ENCODE results near the gene NTRK2.
"Not testable (repeated sequence)": the region's sequence is repeated elsewhere in the genome, so short reads cannot be mapped to it uniquely, and the experiment has no call there.

Gene NTRK2

GRCh38 chr9:84858364-84858763 is 188.8 kb downstream of the NTRK2 start:
- DNase-seq = no peak

DNA sequence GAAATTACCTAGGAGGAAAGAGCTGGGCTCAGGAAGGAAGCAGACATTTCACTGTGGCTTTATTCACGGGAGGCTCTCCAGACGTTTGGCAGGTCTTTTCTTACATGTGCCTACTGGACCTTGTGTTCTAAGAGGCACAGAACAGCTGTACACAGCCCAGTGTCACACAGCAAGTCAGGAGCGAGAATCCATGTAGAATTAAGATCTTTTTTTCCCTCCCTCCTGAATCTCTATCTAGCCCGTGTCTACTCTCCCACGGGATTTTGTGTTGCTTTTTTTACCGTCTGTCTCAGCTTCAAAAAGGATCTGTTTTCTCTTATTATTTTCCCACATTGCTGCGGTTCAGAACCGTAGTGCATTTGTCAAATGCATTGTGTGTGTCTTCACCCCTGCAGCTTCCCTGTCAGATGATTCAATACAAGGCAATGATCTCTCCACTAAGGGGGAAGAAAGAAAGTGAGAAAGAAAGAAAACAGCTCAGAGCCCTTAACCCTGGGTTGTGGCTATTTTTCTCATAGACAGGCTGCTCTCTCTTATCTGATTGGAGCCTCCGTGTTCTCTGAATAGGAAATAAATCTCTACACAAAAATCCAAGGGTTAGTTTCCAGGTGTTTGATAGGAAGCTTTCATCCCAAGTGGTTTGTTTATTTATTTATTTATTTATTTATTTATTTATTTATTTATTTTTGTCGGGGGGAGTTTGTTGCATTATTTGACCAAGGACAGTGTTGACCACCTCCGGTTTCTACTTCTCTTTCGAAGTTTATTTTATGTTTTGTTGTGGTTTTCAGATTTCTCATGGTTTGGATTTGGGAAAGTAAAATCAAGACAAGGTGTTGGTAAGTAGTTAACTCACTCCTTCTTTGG is 191.0 kb downstream of the NTRK2 start:
- no peak for DNase-seq

- no peak for DNase-seq
Observed at GRCh38 chr9:84861455-84861854, 191.9 kb downstream of the NTRK2 start.

GRCh38 chr9:84862308-84862707 is 192.8 kb downstream of the NTRK2 start:
- DNase-seq = no peak

- DNase-seq = no peak
Observed at GRCh38 chr9:84862810-84863287, 193.3 kb downstream of the NTRK2 start.

- no peak for DNase-seq
Observed at GRCh38 chr9:84863372-84863771, 193.8 kb downstream of the NTRK2 start.

- no peak for DNase-seq
Observed at GRCh38 chr9:84866396-84867175, 197.1 kb downstream of the NTRK2 start.

GRCh38 chr9:84867186-84867585 is 197.7 kb downstream of the NTRK2 start:
- no peak for DNase-seq

GRCh38 chr9:84869091-84869490 is 199.6 kb downstream of the NTRK2 start:
- DNase-seq = no peak

DNA sequence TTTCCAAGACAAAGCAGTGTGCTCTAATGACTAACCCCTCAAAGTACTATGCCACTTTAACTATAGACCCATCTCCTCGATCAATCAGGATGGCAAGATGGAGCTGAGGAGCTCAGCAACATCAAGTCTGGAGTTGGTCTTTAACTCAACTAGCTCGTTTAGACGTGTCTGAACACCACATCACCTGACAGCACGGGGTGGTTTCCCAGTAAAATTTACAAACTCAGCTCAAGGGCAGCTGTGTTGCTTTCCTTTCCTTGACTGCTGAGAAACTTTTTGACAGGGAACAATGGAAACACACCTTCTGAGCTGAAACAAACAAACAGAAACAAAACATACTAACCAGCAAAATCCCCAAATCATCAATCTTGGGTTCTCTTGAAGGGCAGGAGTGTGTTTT is 202.5 kb downstream of the NTRK2 start:
- no peak for DNase-seq

DNA sequence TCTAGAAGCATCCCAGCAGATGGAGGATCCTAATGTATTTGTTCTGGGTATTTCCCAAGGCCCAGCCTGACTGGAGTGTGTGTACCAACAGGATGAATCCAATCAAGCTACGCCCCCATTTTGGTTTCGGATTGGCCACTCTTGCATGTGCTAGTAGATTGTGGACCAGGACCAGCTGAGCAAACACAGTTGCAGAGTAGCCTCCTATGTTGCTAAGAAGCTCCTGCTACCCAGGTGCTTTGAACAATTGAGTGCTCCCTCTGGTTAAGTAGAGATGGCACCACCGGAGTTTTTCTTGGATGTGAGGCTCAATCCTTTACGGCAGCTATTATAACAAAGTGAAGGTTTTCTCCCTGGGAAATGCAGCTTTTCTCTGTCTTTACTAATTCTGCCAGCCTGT is 204.5 kb downstream of the NTRK2 start:
- no peak for DNase-seq

- no peak for DNase-seq
Observed at GRCh38 chr9:84874596-84874995, 205.1 kb downstream of the NTRK2 start.

DNA sequence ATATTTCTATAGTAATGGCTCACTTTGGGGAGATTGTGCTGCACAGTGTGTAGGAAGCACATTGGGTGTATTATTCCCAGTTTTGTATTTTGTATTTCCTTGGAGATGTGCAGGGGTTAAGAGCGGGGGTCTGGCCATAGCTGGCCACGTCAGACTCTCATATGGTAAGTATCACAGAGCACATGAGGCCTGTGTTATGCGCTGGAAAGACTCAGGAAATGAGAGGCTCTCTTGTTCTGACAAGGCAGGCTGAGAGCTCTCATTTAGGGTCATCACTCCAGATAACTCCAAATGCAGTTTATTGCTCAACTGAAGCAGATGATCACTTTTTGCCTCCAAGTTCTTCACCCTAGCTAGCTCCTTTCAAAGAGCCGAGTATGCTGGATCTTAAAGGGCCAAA is 205.7 kb downstream of the NTRK2 start:
- DNase-seq = no peak

- DNase-seq = no peak
Observed at GRCh38 chr9:84879631-84880030, 210.1 kb downstream of the NTRK2 start.

DNA sequence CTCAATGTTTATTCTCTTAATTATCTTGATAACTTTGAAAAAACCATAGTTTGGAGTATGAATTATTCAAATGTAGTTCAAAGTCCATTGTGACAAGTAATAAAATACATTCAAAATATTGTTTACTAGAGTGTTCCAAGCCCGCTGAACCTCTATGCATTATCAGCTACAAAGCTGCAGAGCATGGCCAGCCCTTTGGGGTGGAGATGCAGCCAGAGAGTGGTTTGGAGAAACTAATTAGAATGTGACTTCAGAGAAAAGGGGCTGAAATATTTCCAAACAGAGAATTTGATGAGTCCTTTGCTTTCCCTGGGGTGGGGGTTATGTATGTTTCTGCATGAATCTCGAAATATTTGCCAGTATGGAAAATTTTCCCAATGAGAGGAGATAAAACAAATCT is 211.3 kb downstream of the NTRK2 start:
- no peak for DNase-seq

- DNase-seq = no peak
Observed at GRCh38 chr9:84886866-84887265, 217.3 kb downstream of the NTRK2 start.

GRCh38 chr9:84891924-84892323 is 222.4 kb downstream of the NTRK2 start:
- no peak for DNase-seq

GRCh38 chr9:84893419-84894128 is 224.0 kb downstream of the NTRK2 start:
- DNase-seq = no peak

GRCh38 chr9:84894859-84895258 is 225.3 kb downstream of the NTRK2 start:
- no peak for DNase-seq

GRCh38 chr9:84897362-84898094 is 228.0 kb downstream of the NTRK2 start:
- DNase-seq = no peak

DNA sequence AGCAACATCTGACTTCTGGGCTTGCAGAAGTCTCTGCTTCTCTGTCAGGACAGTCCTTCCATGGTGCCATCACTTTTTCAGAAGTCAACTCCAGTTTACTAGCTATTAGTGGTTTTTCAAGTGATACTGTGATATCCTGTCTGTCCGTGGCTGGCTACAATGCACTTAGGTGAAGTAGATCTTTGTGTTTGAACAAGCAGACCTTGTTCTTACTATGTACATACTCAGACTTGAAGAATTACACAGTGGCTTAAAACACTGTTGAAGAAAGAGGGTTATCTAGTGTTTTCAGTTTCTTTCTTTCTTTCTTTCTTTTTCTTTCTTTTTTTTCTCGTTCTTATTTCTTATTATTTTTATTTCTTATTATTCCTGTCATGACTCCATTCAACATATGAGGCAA is 228.7 kb downstream of the NTRK2 start:
- DNase-seq = no peak

GRCh38 chr9:84898618-84899017 is 229.1 kb downstream of the NTRK2 start:
- not testable (repeated sequence) for DNase-seq

DNA sequence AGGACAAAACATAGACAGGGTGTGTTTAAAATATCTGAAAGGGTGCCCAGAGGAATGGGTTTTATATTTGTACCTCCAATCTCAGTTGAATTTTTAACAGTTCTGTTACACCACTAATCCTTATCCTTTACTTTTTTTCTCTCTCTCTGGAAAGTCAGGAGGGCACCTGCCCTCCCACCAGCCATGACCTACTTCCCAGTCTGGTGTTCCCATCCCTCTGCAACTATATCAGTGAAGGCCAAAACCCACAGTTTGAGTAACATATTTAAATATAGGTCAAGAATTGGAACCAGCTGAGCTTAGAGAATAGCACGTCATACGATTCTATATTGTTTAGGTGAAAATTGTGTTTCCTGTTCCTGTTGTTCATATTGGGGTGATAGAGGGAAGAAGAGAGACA is 229.8 kb downstream of the NTRK2 start:
- DNase-seq = no peak

Measured in KG1 (cell line).